Upper lobe of left lung (tissue), 4 donors: ENCODE data around the gene PIGU.

Experiments used
- CTCF ChIP-seq, 6 experiments: fragments of 450-650 bp in 4 of 6; fragments of 200-600 bp in 2 of 6; sonication (generic) in 2 of 6; IDR thresholded peaks; one replicate each; pipeline ENCODE4 v1.5.1; 2016 to 2019; ENCODE audit warnings: antibody characterized with exemption in 6 of 6
- EP300 ChIP-seq, 4 donors: sonication (generic); formaldehyde crosslinking; IDR thresholded peaks; one replicate each; pipeline ENCODE4 v1.5.1; 2017; ENCODE audit warnings: antibody characterized with exemption in 4 of 4, control low read depth in 2 of 4
- POLR2A ChIP-seq, 4 donors: fragments of 450-650 bp; IDR thresholded peaks; one replicate each; pipeline ENCODE4 v1.5.1; 2016 to 2017; ENCODE audit warnings: antibody characterized with exemption in 4 of 4, mild to moderate bottlenecking in 2 of 4
- POLR2AphosphoS5 ChIP-seq, 2 donors: sonication (generic); formaldehyde crosslinking; IDR thresholded peaks; one replicate each; pipeline ENCODE4 v1.5.1; 2017; ENCODE audit warnings: antibody characterized with exemption in 2 of 2

DNA sequence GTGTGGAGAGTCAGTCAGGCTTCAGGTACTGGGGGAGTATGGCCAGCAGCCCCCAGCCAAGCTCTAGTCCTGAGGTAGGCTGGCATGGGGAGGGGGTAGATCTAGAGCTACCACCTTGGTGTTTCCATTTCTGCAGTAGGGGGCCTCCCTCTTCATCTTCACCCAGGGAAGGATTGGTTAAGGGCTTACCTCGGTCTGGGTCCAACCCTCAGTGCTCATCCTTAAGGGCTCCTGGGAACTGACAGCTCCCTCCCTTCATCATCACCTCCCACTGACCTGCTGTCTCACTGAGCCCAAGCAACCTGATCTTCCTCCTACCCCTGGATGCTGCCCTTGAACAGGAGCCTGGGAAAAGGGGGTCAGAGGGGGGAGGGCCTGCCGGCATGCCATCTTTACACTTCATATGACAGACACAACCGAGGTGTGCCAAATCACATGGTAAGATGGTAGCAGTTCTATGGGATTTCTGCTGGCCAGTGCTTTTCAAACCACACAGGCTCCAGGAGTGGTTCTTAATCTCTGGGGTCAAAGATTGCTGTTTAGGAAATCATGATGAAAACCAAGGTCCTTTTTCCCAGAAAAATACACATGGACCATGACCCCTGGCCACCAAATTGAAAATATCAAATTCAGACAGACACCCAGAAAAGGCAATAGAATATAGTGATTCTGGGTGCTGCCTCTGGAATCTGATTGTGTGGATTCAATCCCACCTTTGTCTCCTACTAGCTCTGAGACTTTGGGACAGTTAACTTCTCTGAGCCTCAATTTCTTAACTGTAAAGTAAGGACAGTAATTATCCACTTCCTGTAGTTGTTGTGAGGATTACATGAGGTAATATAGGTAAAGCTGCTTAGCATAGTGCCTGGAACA is 30.3 kb upstream of the PIGU start:
- TF ChIP-seq CTCF (IDR thresholded peaks at IDR 0.05) (no peak), POLR2AphosphoS5 (IDR thresholded peaks at IDR 0.05) (no peak), EP300 (IDR thresholded peaks at IDR 0.05) (no peak), POLR2A (IDR thresholded peaks at IDR 0.05) (no peak)
